Endothelial cell of umbilical vein (primary cell): ENCODE data around the gene SERPINA3. TPM values are rescaled to one million over a fixed set of nuclear protein-coding genes. Genes with fewer than 3 reads are reported as not detected.

Experiments used
- BruUV-seq: library from RNA; stranded (reverse); fragments of 400-500 nt; replicated peaks from 2 replicates; lab custom pipeline; 2021; lab: Mats Ljungman, UMichigan
- CTCF ChIA-PET: fragments of 300-600, 350-600 bp; sonication (Branson Sonifier 250); formaldehyde crosslinking; loops from one replicate; lab custom pipeline; 2021; ENCODE audit warnings: antibody characterized with exemption, inconsistent platforms; lab: Charles Lee
- POLR2A ChIA-PET: fragments of 300-600, 350-600 bp; sonication (Branson Sonifier 250); formaldehyde crosslinking; loops from one replicate; lab custom pipeline; 2021; ENCODE audit warnings: antibody characterized with exemption, inconsistent platforms; lab: Charles Lee
- DNase-seq: peaks from one replicate; pipeline ENCODE4 v3.0.0-alpha.2; 2011; ENCODE audit warnings: low read depth, low spot score
- FAIRE-seq: peaks from 2 replicates; lab custom pipeline; 2011; peaks lifted over from hg19 to GRCh38; lab: Jason Lieb, UNC
- H2AFZ ChIP-seq: 2 replicates; pipeline ENCODE4 v1.6.0; 2012; ENCODE audit warnings: low read depth, low read length, control low read depth, inconsistent platforms
- H3K27ac ChIP-seq: 2 replicates; pipeline ENCODE4 v1.5.1; 2011; ENCODE audit warnings: low read depth, mild to moderate bottlenecking, control low read depth, low read length, moderate library complexity; ENCODE audit not compliant: insufficient read depth
- H3K27me3 ChIP-seq, 2 experiments: 2 replicates each; pipeline versions ENCODE4 v1.6.0 to v1.6.1; 2011; ENCODE audit warnings: low read length in 2 of 2, mixed read lengths in 1 of 2; ENCODE audit not compliant: control insufficient read depth in 2 of 2, insufficient read depth in 2 of 2
- H3K36me3 ChIP-seq, 2 experiments: 2 replicates in 1 of 2; 3 replicates in 1 of 2; pipeline ENCODE4 v1.5.1; 2011; ENCODE audit warnings: low read length in 2 of 2, mild to moderate bottlenecking in 1 of 2, moderate library complexity in 1 of 2; ENCODE audit not compliant: control insufficient read depth in 2 of 2, insufficient read depth in 2 of 2; ENCODE audit errors: extremely low read depth in 1 of 2
- H3K4me1 ChIP-seq: 3 replicates; pipeline ENCODE4 v1.5.1; 2011; ENCODE audit warnings: mild to moderate bottlenecking, low read length; ENCODE audit not compliant: control insufficient read depth, insufficient read depth; ENCODE audit errors: extremely low read depth
- H3K4me2 ChIP-seq: 2 replicates; pipeline ENCODE4 v1.6.1; 2011; ENCODE audit warnings: low read length, control low read depth, mixed read lengths; ENCODE audit not compliant: insufficient read depth
- H3K4me3 ChIP-seq, 3 experiments: fragments of 200-600 bp in 1 of 3; sonication (generic), shearing (Covaris generic) in 1 of 3; replicated peaks in 1 of 3; 2 replicates each; pipeline ENCODE4 v1.5.1; 2011 to 2016; ENCODE audit warnings: control low read depth in 3 of 3, low read length in 3 of 3, mild to moderate bottlenecking in 2 of 3, inconsistent platforms in 1 of 3, low read depth in 1 of 3, moderate library complexity in 1 of 3; ENCODE audit not compliant: insufficient read depth in 1 of 3
- H3K79me2 ChIP-seq: 2 replicates; pipeline ENCODE4 v1.6.0; 2012; ENCODE audit warnings: low read length, inconsistent platforms; ENCODE audit not compliant: control insufficient read depth, insufficient read depth
- H3K9ac ChIP-seq: replicated peaks from 2 replicates; pipeline ENCODE3; 2011; ENCODE audit warnings: low read length, control low read depth; ENCODE audit not compliant: insufficient read depth; ENCODE audit errors: extremely low read depth
- H3K9me1 ChIP-seq: replicated peaks from 3 replicates; pipeline ENCODE4 v1.6.0; 2011; ENCODE audit warnings: mild to moderate bottlenecking, low read length; ENCODE audit not compliant: control insufficient read depth, insufficient read depth; ENCODE audit errors: extremely low read depth
- H3K9me3 ChIP-seq: replicated peaks from 2 replicates; pipeline ENCODE4 v1.5.1; 2012; ENCODE audit warnings: low read length, inconsistent platforms; ENCODE audit not compliant: control insufficient read depth, insufficient read depth
- H4K20me1 ChIP-seq: replicated peaks from 2 replicates; pipeline ENCODE3; 2011; ENCODE audit warnings: mild to moderate bottlenecking, low read length; ENCODE audit not compliant: control insufficient read depth, insufficient read depth; ENCODE audit errors: extremely low read depth
- EZH2 ChIP-seq: IDR thresholded peaks from 2 replicates; pipeline ENCODE4 v1.6.1; 2012; ENCODE audit warnings: borderline replicate concordance, low read depth, mild to moderate bottlenecking, moderate library complexity, low read length, inconsistent platforms; ENCODE audit not compliant: severe bottlenecking
- FOS ChIP-seq: IDR thresholded peaks from 2 replicates; pipeline ENCODE4 v1.6.1; 2011; ENCODE audit warnings: mild to moderate bottlenecking, low read length, moderate library complexity, borderline replicate concordance; ENCODE audit not compliant: insufficient read depth
- GATA2 ChIP-seq: IDR thresholded peaks from 2 replicates; pipeline ENCODE4 v1.7.0; 2011; ENCODE audit warnings: low read depth, mild to moderate bottlenecking, moderate library complexity, mixed read lengths, low read length; ENCODE audit not compliant: insufficient read length, insufficient read depth
- JUN ChIP-seq: IDR thresholded peaks from 2 replicates; pipeline ENCODE4 v1.6.1; 2011; ENCODE audit warnings: borderline replicate concordance, low read depth; ENCODE audit not compliant: insufficient read length, insufficient read depth
- MYC ChIP-seq: IDR thresholded peaks from one replicate; pipeline ENCODE4 v1.6.1; 2011; ENCODE audit warnings: mild to moderate bottlenecking, low read depth, low read length
- POLR2A ChIP-seq: IDR thresholded peaks from 2 replicates; pipeline ENCODE4 v1.6.1; 2012; ENCODE audit warnings: low read depth, mild to moderate bottlenecking, control low read depth, low read length
- POLR2AphosphoS5 ChIP-seq: IDR thresholded peaks from 2 replicates; pipeline ENCODE4 v1.6.1; 2012; ENCODE audit warnings: low read depth, mild to moderate bottlenecking, control low read depth, low read length, moderate library complexity; ENCODE audit not compliant: insufficient read depth
- dilution Hi-C: fragments of 300-500 bp; cut with MboI; formaldehyde crosslinking; loops from one replicate; pipeline ENCODE4 v1.15.0; 2019; ENCODE audit warnings: low sequenced_read_pairs; ENCODE audit not compliant: extremely low pct_ligation_motif_present
- intact Hi-C: fragments of 100-400 bp; cut with micrococcal nuclease; formaldehyde crosslinking; loops from one replicate; pipeline ENCODE4 v1.10.0; 2022
- polyA plus RNA-seq, 4 experiments: library from polyadenylated mRNA; depleted of rRNA in 3 of 4; stranded (reverse) in 3 of 4; unstranded in 1 of 4; fragments of >200 nt; gene quantifications; 2 replicates each; pipeline versions ENCODE4 v1.2.1 to v1.2.3, GENCODE V29; 2011 to 2012; ENCODE audit warnings: missing spikeins in 1 of 4
- total RNA-seq: library from RNA; stranded (reverse); gene quantifications from 2 replicates; pipeline ENCODE4 v1.2.3, GENCODE V29; 2021
- TF ChIP-seq, protein P1 (sequence below), 2 donors: IDR thresholded peaks; 1 replicate in 1 of 2; 2 replicates in 1 of 2; pipeline ENCODE4 v1.5.1; 2011; ENCODE audit warnings: low read length in 2 of 2, mild to moderate bottlenecking in 2 of 2, moderate library complexity in 2 of 2, control low read depth in 1 of 2, inconsistent platforms in 1 of 2, low read depth in 1 of 2; ENCODE audit not compliant: insufficient read depth in 1 of 2; ENCODE audit errors: extremely low read depth in 1 of 2
- TF ChIP-seq, protein P2 (sequence below): IDR thresholded peaks from 2 replicates; pipeline ENCODE4 v1.6.1; 2011; ENCODE audit not compliant: insufficient read depth, insufficient read length

Gene SERPINA3
- total and polyA plus RNA-seq, 2 donors (not counting 3 experiments of a cell fraction or from before 2014, with no cell fraction given): not detected

DNA sequence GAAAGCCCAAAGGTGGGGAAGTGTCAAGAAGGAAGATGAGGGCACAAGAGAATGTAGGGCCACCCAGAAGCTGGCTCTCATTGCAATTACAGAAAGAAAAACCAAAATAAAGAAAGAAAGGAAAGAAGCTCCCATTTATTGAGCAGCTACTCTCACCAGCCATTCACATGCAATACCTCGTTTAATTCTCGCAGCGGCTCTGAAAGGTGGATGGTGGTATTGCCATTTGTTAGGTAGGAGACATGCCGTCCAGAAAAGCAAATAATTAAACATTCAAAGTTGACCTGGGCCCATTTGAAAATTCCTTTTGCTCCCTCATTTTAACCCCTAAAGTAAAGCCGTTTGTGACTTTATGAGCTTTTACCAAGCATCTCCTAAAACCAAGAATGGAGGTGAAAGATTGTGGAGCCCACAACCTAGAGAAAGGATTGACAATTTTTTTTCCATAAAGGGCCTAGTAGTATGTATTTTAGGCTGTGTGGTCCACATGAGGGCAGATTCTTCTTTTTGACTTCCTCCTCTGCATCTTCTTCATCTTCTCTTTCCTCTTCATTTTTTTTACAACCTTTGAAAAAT is 5.3 kb downstream of the SERPINA3 start:
- CTCF ChIA-PET: interaction anchor here (1.1 kb wide), 1 partner anchor 69 kb away, joined by 4 read pairs; no protein-coding TSS in a partner anchor
- Histone ChIP-seq H3K27me3 (no peaks in the 10 kb centered on the region), H3K9me3 (no peaks in the 10 kb centered on the region), H3K4me1 (no peaks in the 10 kb centered on the region), H3K9me1 (no peaks in the 10 kb centered on the region), H2AFZ (no peak overlapping the region), H3K27ac (no peak overlapping the region), H3K36me3 (no peaks in the 10 kb centered on the region), H3K4me2 (no peak overlapping the region), H3K9ac (no peak overlapping the region), H3K79me2 (no peaks in the 10 kb centered on the region), H3K4me3 (no peak overlapping the region), H4K20me1 (no peaks in the 10 kb centered on the region)
- FAIRE-seq (no peak), DNase-seq (no peak)
- no TSS peak for BruUV-seq
- TF ChIP-seq JUN (no peak), EZH2 (no peak), GATA2 (no peak), MYC (no peak), POLR2AphosphoS5 (no peak), POLR2A (no peak), FOS (no peak)
- TF ChIP-seq, protein P1, sequence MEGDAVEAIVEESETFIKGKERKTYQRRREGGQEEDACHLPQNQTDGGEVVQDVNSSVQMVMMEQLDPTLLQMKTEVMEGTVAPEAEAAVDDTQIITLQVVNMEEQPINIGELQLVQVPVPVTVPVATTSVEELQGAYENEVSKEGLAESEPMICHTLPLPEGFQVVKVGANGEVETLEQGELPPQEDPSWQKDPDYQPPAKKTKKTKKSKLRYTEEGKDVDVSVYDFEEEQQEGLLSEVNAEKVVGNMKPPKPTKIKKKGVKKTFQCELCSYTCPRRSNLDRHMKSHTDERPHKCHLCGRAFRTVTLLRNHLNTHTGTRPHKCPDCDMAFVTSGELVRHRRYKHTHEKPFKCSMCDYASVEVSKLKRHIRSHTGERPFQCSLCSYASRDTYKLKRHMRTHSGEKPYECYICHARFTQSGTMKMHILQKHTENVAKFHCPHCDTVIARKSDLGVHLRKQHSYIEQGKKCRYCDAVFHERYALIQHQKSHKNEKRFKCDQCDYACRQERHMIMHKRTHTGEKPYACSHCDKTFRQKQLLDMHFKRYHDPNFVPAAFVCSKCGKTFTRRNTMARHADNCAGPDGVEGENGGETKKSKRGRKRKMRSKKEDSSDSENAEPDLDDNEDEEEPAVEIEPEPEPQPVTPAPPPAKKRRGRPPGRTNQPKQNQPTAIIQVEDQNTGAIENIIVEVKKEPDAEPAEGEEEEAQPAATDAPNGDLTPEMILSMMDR (IDR thresholded peaks at IDR 0.05; ENCODE audit: extremely low read depth in 1 of 2, insufficient read depth in 1 of 2, low read depth in 1 of 2, low read length in 2 of 2): no peak
- TF ChIP-seq, protein P2, sequence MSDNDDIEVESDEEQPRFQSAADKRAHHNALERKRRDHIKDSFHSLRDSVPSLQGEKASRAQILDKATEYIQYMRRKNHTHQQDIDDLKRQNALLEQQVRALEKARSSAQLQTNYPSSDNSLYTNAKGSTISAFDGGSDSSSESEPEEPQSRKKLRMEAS: no peak
- intact Hi-C loops (no loop called here), dilution Hi-C loops (no loop called here)
- POLR2A ChIA-PET: no interaction called here
